Erythroblast (primary cell): Measurements from ENCODE around the gene EPHB2.

Source experiments
- GATA1 ChIP-seq: IDR thresholded peaks from 2 replicates; pipeline ENCODE4 v1.6.1; 2011; ENCODE audit warnings: low read depth, mild to moderate bottlenecking, control low read depth, low read length, moderate library complexity
- POLR2A ChIP-seq: IDR thresholded peaks from 2 replicates; pipeline ENCODE4 v1.6.1; 2011; ENCODE audit warnings: mild to moderate bottlenecking, low read length

DNA sequence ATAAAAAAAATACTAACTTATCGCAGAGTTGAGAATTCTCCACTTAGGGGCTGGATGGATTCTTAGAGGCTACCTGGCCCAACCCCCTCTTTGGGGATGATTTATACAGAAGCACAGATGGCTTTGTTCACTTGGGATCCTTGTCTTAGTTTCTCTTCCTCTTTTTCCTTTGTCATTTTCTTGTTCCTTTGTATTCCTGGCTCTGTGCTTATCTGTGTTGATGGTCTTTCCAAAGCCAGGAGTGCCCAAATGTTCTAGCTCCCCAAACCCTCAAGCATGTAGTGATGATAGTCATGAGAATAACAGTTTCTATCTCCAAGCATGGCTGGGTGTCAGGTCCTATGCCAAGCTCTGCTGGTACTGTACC is 27.4 kb downstream of the EPHB2 start:
- TF ChIP-seq POLR2A (no peak), GATA1 (no peak)
